ENCODE data around the gene INPP4A. TPM values are rescaled to one million over a fixed set of nuclear protein-coding genes. Genes with fewer than 3 reads are reported as not detected.

Gene INPP4A
- total and polyA plus RNA-seq, 2 donors (not counting 3 experiments of a cell fraction or from before 2014, with no cell fraction given) = 14.9 to 28.8 TPM

- Histone ChIP-seq H2AFZ (ENCODE audit: low read depth, low read length) (no peak overlapping the region), H3K9me1 (replicated peaks; ENCODE audit: control insufficient read depth, extremely low read depth, insufficient read depth, low read length) (no peaks in the 10 kb centered on the region), H3K36me3 (ENCODE audit: control insufficient read depth in 2 of 2, extremely low read depth in 1 of 2, insufficient read depth in 2 of 2, low read length in 2 of 2) (peaks cover 0 to 3% of the 10 kb centered on the region in 2 experiments), H3K79me2 (ENCODE audit: control insufficient read depth, insufficient read depth, low read length) (no peaks in the 10 kb centered on the region), H4K20me1 (replicated peaks; ENCODE audit: control insufficient read depth, extremely low read depth, insufficient read depth, low read length) (no peaks in the 10 kb centered on the region), H3K9ac (replicated peaks; ENCODE audit: extremely low read depth, insufficient read depth, low read length) (no peak overlapping the region), H3K27me3 (ENCODE audit: control insufficient read depth in 2 of 2, insufficient read depth in 2 of 2, low read length in 2 of 2) (no peaks in the 10 kb centered on the region), H3K4me1 (ENCODE audit: control insufficient read depth, extremely low read depth, insufficient read depth, low read length) (peaks cover 8% of the 10 kb centered on the region), H3K4me2 (ENCODE audit: insufficient read depth, low read length) (peak overlapping the region; percentile 55), H3K27ac (ENCODE audit: insufficient read depth, low read depth, low read length) (peak overlapping the region; percentile 9), H3K9me3 (replicated peaks; ENCODE audit: control insufficient read depth, insufficient read depth, low read length) (no peaks in the 10 kb centered on the region), H3K4me3 (replicated peaks in 1 of 3; ENCODE audit: insufficient read depth in 1 of 3, low read depth in 1 of 3, low read length in 3 of 3) (no peak overlapping the region)
- TF ChIP-seq JUN (IDR thresholded peaks at IDR 0.05; ENCODE audit: borderline replicate concordance, insufficient read depth, insufficient read length, low read depth) (peak; percentile 64), FOS (IDR thresholded peaks at IDR 0.05; ENCODE audit: borderline replicate concordance, insufficient read depth, low read length) (peak; percentile 43), MAX (IDR thresholded peaks at IDR 0.05; ENCODE audit: insufficient read depth, insufficient read length) (no peak)
- dilution Hi-C loops (cut with MboI; ENCODE audit: extremely low pct_ligation_motif_present, low sequenced_read_pairs) = no loop called here
- ChIA-PET CTCF (interaction anchor here (0.7 to 1.2 kb wide), 3 partner anchors 11 to 46 kb away, joined by 3 read pairs; no protein-coding TSS in a partner anchor), POLR2A (interaction anchor here (0.6 kb wide), 1 partner anchor 33 kb away, joined by 9 read pairs; no protein-coding TSS in a partner anchor)
- BruUV-seq (replicated peaks) = no TSS peak
- FAIRE-seq = peak; percentile 72
- DNase-seq (ENCODE audit: low read depth, low spot score) = peak; percentile 70
- intact Hi-C loops (cut with micrococcal nuclease) = no loop called here
These were observed 78.2 kb downstream of the INPP4A start for GRCh38 chr2:98522854-98523253.

DNA sequence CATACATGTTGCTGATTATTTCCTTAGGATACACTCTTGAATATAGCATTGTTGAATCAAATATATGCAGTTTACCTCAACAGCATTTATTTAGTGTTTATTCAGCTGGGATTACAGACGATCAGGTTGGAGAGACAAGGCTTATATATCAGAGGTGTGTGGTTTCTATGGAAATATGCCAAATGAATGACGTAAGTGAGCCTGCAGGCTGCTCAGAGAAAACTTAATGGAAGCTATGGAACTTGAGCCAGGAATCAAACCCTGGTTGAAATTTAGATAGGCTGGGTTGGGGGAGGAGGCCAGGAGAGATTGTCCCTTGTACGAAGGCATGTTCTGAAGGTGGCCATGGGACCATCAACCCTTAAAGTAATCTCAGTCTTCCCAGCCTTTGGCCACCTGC lies 79.5 kb downstream of the INPP4A start:
- H3K79me2 ChIP-seq (ENCODE audit: control insufficient read depth, insufficient read depth, low read length) = no peaks in the 10 kb centered on the region
- no peaks in the 10 kb centered on the region for H3K9me1 ChIP-seq (replicated peaks; ENCODE audit: control insufficient read depth, extremely low read depth, insufficient read depth, low read length)
- H3K36me3 ChIP-seq (ENCODE audit: control insufficient read depth in 2 of 2, extremely low read depth in 1 of 2, insufficient read depth in 2 of 2, low read length in 2 of 2) = peaks cover 0 to 2% of the 10 kb centered on the region in 2 experiments
- H3K4me1 ChIP-seq (ENCODE audit: control insufficient read depth, extremely low read depth, insufficient read depth, low read length) = peaks cover 8% of the 10 kb centered on the region
- no peak overlapping the region for H3K4me3 ChIP-seq (replicated peaks in 1 of 3; ENCODE audit: insufficient read depth in 1 of 3, low read depth in 1 of 3, low read length in 3 of 3)
- no peaks in the 10 kb centered on the region for H4K20me1 ChIP-seq (replicated peaks; ENCODE audit: control insufficient read depth, extremely low read depth, insufficient read depth, low read length)
- no peak overlapping the region for H3K4me2 ChIP-seq (ENCODE audit: insufficient read depth, low read length)
- ChIA-PET CTCF (interaction anchor here (1.2 kb wide), 1 partner anchor 45 kb away, joined by 3 read pairs; no protein-coding TSS in a partner anchor), POLR2A (no interaction called here)
- H3K9ac ChIP-seq (replicated peaks; ENCODE audit: extremely low read depth, insufficient read depth, low read length) = no peak overlapping the region
- intact Hi-C loops (cut with micrococcal nuclease) = no loop called here
- no peak overlapping the region for H2AFZ ChIP-seq (ENCODE audit: low read depth, low read length)
- H3K9me3 ChIP-seq (replicated peaks; ENCODE audit: control insufficient read depth, insufficient read depth, low read length) = no peaks in the 10 kb centered on the region
- no peak for DNase-seq (ENCODE audit: low read depth, low spot score)
- dilution Hi-C loops (cut with MboI; ENCODE audit: extremely low pct_ligation_motif_present, low sequenced_read_pairs) = no loop called here
- no TSS peak for BruUV-seq (replicated peaks)
- FAIRE-seq = no peak
- H3K27me3 ChIP-seq (ENCODE audit: control insufficient read depth in 2 of 2, insufficient read depth in 2 of 2, low read length in 2 of 2) = no peaks in the 10 kb centered on the region
- H3K27ac ChIP-seq (ENCODE audit: insufficient read depth, low read depth, low read length) = no peak overlapping the region
- no peak for TF ChIP-seq MYC (IDR thresholded peaks at IDR 0.05; ENCODE audit: low read depth, low read length)
- TF ChIP-seq POLR2AphosphoS5 (IDR thresholded peaks at IDR 0.05; ENCODE audit: insufficient read depth, low read depth, low read length) = no peak
- no peak for TF ChIP-seq FOS (IDR thresholded peaks at IDR 0.05; ENCODE audit: borderline replicate concordance, insufficient read depth, low read length)
- no peak for TF ChIP-seq JUN (IDR thresholded peaks at IDR 0.05; ENCODE audit: borderline replicate concordance, insufficient read depth, insufficient read length, low read depth)
- TF ChIP-seq MAX (IDR thresholded peaks at IDR 0.05; ENCODE audit: insufficient read depth, insufficient read length) = no peak
- no peak for TF ChIP-seq EZH2 (IDR thresholded peaks at IDR 0.05; ENCODE audit: borderline replicate concordance, low read depth, low read length, severe bottlenecking)
- TF ChIP-seq, protein P1, sequence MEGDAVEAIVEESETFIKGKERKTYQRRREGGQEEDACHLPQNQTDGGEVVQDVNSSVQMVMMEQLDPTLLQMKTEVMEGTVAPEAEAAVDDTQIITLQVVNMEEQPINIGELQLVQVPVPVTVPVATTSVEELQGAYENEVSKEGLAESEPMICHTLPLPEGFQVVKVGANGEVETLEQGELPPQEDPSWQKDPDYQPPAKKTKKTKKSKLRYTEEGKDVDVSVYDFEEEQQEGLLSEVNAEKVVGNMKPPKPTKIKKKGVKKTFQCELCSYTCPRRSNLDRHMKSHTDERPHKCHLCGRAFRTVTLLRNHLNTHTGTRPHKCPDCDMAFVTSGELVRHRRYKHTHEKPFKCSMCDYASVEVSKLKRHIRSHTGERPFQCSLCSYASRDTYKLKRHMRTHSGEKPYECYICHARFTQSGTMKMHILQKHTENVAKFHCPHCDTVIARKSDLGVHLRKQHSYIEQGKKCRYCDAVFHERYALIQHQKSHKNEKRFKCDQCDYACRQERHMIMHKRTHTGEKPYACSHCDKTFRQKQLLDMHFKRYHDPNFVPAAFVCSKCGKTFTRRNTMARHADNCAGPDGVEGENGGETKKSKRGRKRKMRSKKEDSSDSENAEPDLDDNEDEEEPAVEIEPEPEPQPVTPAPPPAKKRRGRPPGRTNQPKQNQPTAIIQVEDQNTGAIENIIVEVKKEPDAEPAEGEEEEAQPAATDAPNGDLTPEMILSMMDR (IDR thresholded peaks at IDR 0.05; ENCODE audit: extremely low read depth in 1 of 2, insufficient read depth in 1 of 2, low read depth in 1 of 2, low read length in 2 of 2) = no peak

All from endothelial cell of umbilical vein (primary cell).